Calu3 (cell line): ENCODE data around the gene PSTPIP2. TPM values are rescaled to one million over a fixed set of nuclear protein-coding genes. Genes with fewer than 3 reads are reported as not detected.

Source experiments
- BruUV-seq: library from RNA; stranded (reverse); fragments of 400-500 nt; replicated peaks from 2 replicates; lab custom pipeline; 2021; lab: Mats Ljungman, UMichigan
- CTCF ChIA-PET: fragments of 300-600 bp; sonication (Branson Sonifier 250); formaldehyde crosslinking; loops from one replicate; lab custom pipeline; 2022; ENCODE audit warnings: antibody characterized with exemption; lab: Charles Lee
- DNase-seq: peaks from one replicate; pipeline ENCODE4 v3.0.0; 2022
- H3K27ac Mint-ChIP-seq: one replicate; pipeline ENCODE4 v1.8.0; 2022; ENCODE audit warnings: mixed read lengths; ENCODE audit not compliant: unreplicated experiment
- H3K27me3 Mint-ChIP-seq: one replicate; pipeline ENCODE4 v1.8.0; 2022; ENCODE audit warnings: mixed read lengths; ENCODE audit not compliant: unreplicated experiment
- H3K36me3 Mint-ChIP-seq: one replicate; pipeline ENCODE4 v1.8.0; 2022; ENCODE audit warnings: mild to moderate bottlenecking, moderate library complexity, mixed read lengths; ENCODE audit not compliant: insufficient read depth, unreplicated experiment
- H3K4me1 Mint-ChIP-seq: one replicate; pipeline ENCODE4 v1.8.0; 2022; ENCODE audit warnings: mild to moderate bottlenecking, low read depth, mixed read lengths; ENCODE audit not compliant: unreplicated experiment
- H3K4me3 Mint-ChIP-seq: one replicate; pipeline ENCODE4 v1.8.0; 2022; ENCODE audit warnings: mild to moderate bottlenecking, low read depth, moderate library complexity, mixed read lengths; ENCODE audit not compliant: unreplicated experiment
- H3K9me3 Mint-ChIP-seq: one replicate; pipeline ENCODE4 v1.8.0; 2022; ENCODE audit warnings: low read depth, mixed read lengths; ENCODE audit not compliant: unreplicated experiment
- CTCF ChIP-seq: fragments of 200-600 bp; IDR thresholded peaks from one replicate; pipeline ENCODE4 v1.8.0; 2022; ENCODE audit warnings: antibody characterized with exemption; ENCODE audit not compliant: unreplicated experiment
- intact Hi-C: fragments of 100-400 bp; cut with micrococcal nuclease; formaldehyde crosslinking; loops from one replicate; pipeline ENCODE4 v1.10.0; 2022; ENCODE audit not compliant: unreplicated experiment
- total RNA-seq: library from RNA; stranded (reverse); gene quantifications from 2 replicates; pipeline ENCODE4 v1.2.3, GENCODE V29; 2022

The PSTPIP2 gene
- total RNA-seq, 1 experiment from 2014 or later: 2.6 TPM

- no TSS peak for BruUV-seq
- Mint-ChIP-seq H3K4me1 (no peaks in the 10 kb centered on the region), H3K9me3 (peaks cover 2% of the 10 kb centered on the region), H3K27me3 (peaks cover 10% of the 10 kb centered on the region), H3K27ac (no peak overlapping the region), H3K4me3 (no peak overlapping the region), H3K36me3 (no peaks in the 10 kb centered on the region)
- no peak for DNase-seq
- no peak for TF ChIP-seq CTCF
- intact Hi-C loops: no loop called here
- CTCF ChIA-PET: no interaction called here
Measured at GRCh38 chr18:46007165-46007564, 64.9 kb downstream of the PSTPIP2 start.

- Mint-ChIP-seq H3K4me1 (no peaks in the 10 kb centered on the region), H3K27me3 (no peaks in the 10 kb centered on the region), H3K4me3 (no peak overlapping the region), H3K27ac (no peak overlapping the region), H3K9me3 (peaks cover 2% of the 10 kb centered on the region), H3K36me3 (no peaks in the 10 kb centered on the region)
- DNase-seq: no peak
- no peak for TF ChIP-seq CTCF
- BruUV-seq: no TSS peak
- CTCF ChIA-PET: no interaction called here
- intact Hi-C loops: no loop called here
Measured at GRCh38 chr18:46002934-46003333, 69.1 kb downstream of the PSTPIP2 start.

- no peak for TF ChIP-seq CTCF
- no TSS peak for BruUV-seq
Measured at GRCh38 chr18:46001892-46002291, 70.2 kb downstream of the PSTPIP2 start.

GRCh38 chr18:46001074-46001473 lies 71.0 kb downstream of the PSTPIP2 start:
- Mint-ChIP-seq H3K4me1 (peaks cover 6% of the 10 kb centered on the region), H3K4me3 (no peak overlapping the region), H3K36me3 (no peaks in the 10 kb centered on the region), H3K9me3 (peaks cover 2% of the 10 kb centered on the region), H3K27me3 (no peaks in the 10 kb centered on the region), H3K27ac (no peak overlapping the region)
- CTCF ChIA-PET: no interaction called here
- no peak for TF ChIP-seq CTCF
- no TSS peak for BruUV-seq
- no peak for DNase-seq
- intact Hi-C loops: no loop called here

More at GRCh38 chr18:46001892-46002291, 70.2 kb downstream of the PSTPIP2 start:
- CTCF ChIA-PET: no interaction called here
- Mint-ChIP-seq H3K27me3 (no peaks in the 10 kb centered on the region), H3K9me3 (peaks cover 2% of the 10 kb centered on the region), H3K4me1 (no peaks in the 10 kb centered on the region), H3K36me3 (no peaks in the 10 kb centered on the region), H3K27ac (no peak overlapping the region), H3K4me3 (no peak overlapping the region)
- intact Hi-C loops: no loop called here
- no peak for DNase-seq

GRCh38 chr18:45999536-45999935 lies 72.5 kb downstream of the PSTPIP2 start:
- Mint-ChIP-seq H3K9me3 (peaks cover 2% of the 10 kb centered on the region), H3K4me3 (no peak overlapping the region), H3K27me3 (no peaks in the 10 kb centered on the region), H3K36me3 (no peaks in the 10 kb centered on the region), H3K4me1 (peaks cover 10% of the 10 kb centered on the region), H3K27ac (no peak overlapping the region)
- CTCF ChIA-PET: no interaction called here
- no peak for DNase-seq
- intact Hi-C loops: no loop called here
- no peak for TF ChIP-seq CTCF
- no TSS peak for BruUV-seq
